GM19395 (cell line): ENCODE results near the gene ZNF503.

ENCODE experiments used
- ATAC-seq: cut with Tn5 transposase; IDR thresholded peaks from one replicate; pipeline ENCODE4 v1.9.1; 2021; ENCODE audit warnings: mild to moderate bottlenecking, moderate library complexity; ENCODE audit not compliant: unreplicated experiment

Gene ZNF503, protein sequence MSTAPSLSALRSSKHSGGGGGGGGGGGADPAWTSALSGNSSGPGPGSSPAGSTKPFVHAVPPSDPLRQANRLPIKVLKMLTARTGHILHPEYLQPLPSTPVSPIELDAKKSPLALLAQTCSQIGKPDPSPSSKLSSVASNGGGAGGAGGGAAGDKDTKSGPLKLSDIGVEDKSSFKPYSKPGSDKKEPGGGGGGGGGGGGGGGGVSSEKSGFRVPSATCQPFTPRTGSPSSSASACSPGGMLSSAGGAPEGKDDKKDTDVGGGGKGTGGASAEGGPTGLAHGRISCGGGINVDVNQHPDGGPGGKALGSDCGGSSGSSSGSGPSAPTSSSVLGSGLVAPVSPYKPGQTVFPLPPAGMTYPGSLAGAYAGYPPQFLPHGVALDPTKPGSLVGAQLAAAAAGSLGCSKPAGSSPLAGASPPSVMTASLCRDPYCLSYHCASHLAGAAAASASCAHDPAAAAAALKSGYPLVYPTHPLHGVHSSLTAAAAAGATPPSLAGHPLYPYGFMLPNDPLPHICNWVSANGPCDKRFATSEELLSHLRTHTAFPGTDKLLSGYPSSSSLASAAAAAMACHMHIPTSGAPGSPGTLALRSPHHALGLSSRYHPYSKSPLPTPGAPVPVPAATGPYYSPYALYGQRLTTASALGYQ

DNA sequence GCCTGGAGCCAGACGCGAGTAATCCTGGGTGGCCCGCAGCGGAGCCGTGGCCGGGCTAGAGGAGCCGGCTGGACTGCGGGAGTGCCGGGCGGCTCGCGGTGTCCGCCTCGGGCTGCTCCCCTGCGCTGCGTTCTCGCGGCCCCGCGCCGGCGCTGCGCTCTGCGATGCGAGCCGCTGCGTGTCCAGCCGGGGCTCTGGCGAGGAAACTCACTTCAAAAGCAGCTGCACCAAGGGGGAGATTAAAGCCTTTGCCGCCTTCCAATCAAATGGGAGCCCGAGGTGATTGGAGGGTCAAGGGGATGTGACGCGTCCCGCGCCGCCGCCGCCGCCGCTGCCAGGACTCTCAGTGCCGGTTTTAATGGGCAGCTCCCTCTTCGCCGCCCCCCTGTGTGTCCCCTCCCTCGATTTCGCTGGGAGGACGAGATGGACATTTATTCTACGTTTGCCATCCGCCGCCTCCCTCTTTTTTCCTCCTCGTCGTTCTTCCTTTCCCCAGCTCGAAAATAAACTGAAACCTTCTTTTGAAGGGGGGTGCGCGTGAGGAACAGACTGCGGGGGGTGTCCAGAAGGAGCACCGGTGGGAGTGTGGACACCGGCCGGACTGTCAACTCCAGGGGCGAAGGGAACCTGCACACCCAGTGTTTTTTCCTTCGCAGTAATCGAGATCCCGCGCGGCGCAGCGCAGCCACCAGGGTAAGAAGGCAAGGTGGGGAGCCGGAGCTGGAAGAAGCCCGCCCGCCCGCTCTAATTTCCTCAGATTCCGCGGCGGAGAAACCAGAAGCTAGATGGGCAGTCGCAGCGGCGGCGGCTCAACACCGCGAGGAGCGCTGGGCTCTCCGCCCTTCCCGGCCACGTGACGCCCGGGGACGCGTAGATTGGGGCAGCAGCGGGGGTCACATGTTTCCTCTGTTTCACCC, at the start of gene ZNF503:
ZNF503 (minus strand) TSS at position 196 of the 917 bp plus-strand sequence. CDS start 345 bp downstream, outside the sequence.
- ATAC-seq: peak; percentile 59

DNA sequence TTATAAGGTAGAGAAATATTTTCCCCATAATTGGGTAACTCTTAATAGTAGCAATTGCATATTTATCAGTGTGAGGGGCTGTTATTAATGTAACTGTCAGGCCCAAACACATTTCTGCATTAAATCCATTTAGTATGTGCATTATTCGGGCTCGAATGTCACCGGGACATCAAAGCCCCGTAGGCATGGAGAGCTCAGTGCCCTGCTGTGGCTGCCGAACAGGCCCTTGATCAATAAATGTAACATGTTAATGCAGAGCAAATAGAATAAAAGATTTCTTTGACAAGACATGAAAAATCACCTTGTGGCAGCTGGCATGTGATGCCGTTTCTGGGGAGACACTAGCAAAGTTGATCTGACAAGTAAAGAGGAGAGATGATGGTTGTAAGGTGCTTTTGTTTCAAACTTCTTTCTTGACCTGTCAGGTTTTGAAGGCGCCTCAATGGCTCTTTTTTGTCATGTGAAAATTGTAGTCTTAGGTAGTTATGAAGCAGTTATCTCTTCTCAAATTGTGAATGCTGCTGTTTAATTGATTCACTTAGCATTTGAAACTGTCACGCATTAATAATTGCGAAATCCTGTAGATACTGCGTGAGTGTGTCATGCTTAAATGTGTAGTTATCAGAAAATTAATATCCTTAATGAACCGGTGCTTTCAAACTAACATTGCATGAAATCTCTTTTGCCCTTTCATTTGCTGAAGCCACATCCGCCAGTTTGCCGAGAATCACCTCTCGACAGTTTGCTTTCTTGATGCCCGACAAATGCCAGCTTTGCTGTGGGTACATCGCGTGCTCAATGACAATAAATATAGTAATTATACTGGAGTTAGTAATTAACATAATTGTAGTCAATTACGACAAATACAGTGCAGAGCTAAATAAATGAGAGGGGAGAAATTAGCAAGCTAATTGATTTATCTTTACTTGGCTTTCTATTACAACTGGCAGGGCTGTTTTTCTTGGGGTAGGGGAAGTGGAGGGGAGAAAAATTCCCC, 49.4 kb upstream of the ZNF503 start:
- ATAC-seq: no peak

DNA sequence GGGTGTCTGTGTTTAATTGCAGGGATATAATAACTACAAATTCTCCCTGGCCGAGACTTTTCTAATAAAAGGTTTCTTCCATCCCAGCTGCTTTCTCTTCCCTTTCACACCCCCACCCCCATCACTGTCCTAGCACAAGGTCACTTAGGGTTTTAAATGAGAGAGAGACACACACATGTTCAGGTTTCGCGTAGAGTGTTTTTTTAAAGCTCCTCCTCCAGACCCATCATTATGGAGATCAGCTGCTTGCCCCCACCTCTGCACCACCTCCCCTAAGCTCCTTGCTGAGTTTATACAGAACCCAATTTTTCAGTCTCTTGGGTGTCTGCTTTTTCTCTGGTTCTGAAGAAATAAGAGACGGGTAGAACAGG, 48.5 kb upstream of the ZNF503 start:
- ATAC-seq: no peak

DNA sequence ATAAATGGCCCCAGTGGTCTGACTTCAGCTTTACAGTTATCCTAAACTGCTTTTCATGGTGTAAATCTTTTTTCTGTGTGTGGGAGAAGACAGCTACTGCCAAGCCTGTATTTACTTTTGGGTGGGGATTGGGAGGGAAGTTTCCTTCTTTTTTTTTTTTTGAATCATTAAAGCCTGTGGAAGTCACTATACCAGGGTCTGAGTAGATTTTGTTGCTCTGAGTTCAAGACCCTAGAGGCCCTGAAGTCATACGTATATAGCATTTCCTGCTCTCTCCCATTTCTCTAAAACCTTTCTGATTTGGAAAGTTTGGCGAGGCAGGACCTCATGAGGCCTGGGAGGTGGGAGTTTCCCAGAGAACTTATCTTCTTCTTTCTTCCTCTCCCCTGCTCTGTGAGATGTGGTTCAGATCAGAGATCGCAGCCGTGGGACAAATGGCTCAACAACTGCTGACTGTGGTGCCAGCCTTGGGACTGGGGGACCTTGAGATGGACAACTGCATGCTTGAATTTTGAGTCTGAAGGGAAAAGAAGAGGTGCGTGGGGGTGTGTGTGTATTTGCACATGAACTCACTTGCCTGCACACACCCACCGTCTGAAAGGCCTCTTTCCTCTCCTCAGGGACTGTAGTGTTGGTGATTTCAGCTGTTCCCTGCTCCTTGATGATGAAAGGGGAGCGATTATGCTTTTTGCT, 48.0 kb upstream of the ZNF503 start:
- no peak for ATAC-seq

DNA sequence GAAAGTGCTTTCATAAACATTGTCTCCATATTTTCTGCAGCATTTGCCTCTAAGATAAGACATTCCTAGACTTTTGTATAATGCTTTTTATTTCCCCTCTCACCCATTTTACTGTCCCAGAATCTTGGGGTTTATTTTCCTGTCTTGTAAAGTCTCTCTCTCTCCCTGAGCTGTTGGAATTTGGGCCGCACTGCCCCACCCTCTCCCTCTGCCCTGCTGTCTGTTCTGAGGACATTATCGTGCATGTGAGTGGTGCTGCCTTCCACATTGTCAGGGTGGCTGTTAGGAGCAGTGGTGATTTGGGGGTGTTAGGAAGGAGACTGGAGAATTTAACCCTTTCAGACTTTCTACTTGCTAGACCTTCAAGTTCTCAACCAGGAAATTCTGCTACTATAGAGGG, 46.6 kb upstream of the ZNF503 start:
- ATAC-seq: no peak

DNA sequence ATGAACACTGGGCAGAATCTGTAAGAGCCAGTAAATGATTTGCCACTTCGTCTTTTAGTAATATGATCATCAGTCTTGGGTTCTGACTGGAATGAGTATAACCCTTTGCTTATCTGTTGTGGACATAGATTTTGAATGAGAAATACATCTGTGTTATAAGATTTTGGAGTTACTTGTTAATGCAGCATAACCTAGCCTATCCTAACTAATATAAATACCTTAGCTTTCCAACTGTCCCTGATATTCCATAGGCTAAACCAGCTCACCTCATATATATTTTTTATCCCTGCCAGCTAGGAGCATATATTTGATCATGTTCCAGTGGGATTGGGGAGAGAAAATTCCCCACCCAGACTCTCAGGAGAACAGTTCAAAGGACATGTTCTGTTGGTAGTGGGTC, 44.9 kb upstream of the ZNF503 start:
- ATAC-seq: no peak

DNA sequence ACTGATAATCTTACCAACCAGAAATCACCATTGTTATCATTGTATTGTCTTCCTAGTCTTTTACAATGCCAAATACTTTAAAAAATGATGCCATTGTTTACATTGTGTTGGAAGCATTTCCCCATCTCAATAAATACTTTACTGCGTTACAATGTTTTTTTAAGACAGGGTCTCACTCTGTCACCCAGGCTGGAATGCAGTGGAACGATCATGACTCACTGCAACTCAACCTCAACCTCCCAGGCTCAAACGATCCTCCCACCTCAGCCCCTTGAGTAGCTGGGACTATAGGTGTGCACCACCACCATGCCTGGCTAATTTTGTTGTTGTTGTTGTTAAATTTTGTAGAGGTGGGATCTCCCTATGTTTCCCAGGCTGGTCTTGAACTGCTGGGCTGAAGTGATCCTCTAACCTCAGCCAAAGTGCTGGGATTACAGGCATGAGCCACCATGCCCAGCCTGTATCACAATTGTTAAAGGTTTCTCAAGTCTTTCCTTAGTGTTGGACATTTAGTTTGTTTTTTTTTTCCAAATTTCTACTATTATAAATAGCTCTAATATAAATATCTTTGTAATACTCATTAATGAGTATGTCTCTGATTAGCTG, 43.3 kb upstream of the ZNF503 start:
- no peak for ATAC-seq

DNA sequence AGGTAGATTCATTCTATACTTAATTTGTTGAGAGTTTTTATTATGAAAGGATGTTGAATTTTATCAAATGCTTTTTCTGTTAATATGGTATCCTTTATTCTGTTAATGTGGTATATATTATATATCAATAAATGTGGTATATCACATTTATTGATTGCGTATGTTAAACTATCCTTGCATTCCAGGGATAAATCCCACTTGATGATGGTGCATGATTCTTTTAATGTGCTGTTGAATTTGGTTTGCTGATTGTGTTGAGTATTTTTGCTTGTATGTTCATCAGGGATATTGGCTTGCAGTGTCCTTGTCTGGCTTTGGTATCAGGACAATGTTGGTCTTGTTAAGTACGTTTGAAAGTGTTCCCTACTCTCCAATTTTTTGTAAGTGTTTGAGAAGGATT, 41.8 kb upstream of the ZNF503 start:
- no peak for ATAC-seq

DNA sequence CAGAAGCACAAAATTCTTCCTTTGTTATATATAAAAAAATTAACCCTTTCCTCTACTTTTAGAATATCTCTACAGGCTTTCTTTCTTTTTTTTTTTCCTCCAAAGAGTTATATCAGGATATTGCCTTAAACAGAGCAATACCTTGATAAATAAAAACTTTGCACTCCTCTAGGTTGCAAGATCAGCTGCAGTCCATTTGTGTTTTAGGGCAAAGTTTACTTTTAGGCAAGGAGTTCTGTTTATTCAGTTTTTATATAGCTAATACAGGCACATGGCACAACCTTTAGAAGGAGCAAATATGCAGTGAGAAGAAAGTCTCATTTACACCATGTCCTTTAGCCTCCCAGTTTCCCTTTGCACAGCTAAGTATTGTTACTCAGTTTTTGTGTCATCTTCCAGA, 40.1 kb upstream of the ZNF503 start:
- ATAC-seq: no peak

DNA sequence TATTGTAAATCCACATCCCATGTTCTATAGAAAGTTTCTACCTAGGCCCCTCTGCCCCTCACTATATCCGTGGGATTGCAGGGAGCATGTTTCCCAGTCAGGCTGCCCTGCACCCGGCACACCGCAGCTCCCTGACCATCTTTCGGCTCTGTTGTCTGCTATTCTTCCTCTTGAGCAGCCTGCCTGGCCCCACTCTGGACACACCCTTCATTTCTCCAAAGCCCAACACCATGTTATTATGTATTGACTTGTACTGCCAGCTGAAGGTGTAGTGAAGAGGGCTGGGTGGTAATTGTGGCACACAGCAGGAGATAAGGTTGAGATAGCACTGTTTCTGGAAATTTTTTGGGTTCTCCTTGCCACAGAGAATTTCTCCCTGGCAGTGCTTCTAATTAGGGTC, 39.6 kb upstream of the ZNF503 start:
- ATAC-seq: no peak

DNA sequence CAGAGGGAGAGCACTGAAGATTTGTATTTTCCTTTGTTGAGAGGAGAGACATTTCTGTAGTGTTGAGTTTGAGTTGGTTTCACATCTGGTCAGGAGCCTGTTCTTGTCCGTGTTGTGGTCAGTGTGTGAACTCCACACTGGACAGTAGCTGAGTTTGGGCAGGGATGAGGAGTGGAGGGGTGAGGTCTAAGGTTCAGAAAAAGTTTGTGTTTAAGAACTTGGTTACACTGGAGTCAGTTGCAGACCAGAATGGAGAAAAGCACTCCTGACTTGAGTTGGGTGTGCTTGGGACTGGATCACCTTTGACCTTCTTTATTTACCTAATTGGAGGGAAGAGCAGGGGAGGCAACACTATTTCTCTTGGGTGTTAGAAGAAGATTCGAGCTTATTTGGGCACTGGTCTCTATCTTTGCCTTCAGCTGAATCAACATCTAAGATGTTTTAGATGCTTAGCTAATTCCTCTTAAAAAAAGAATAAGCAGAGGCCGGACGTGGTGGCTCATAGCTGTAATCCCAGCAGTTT, 38.8 kb upstream of the ZNF503 start:
- no peak for ATAC-seq

DNA sequence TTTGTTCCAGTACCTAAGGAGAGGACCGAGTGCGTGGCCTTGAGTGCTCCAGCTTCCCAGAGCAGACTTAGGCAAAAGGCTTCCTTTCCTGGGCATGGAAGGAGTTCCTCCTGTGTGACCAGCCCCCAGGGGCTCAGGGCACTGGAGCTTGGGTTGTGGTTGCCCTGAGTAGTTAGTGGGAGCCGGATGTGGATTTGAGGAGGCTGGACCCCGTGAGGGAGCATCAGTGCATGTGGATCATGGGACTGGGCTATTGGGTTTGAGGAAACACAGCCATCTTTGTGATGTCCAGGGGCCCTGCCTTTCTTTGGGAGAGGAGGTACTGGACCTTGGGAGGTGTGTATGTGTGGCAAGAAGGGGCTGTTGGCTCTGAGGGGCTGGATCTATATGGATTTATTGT, 38.2 kb upstream of the ZNF503 start:
- ATAC-seq: no peak

DNA sequence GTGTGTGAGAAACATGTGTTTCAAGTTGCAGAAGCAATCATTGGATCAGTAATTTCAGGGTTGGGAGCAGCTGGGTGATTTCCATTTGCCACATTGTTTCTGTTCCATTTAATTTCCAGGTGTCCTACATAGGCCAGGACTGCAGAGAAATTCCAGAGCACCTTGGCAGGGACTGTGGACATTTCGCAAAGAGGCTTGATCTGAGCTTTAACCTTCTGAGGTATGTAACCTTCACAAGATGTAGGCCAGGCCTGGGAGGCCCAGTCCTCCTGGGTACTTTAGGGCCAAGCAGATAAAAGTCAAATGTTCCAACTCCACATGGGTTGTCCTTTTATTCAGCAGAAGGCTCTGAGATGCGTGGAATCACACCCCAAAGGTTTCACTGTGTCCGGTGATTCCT, 36.7 kb upstream of the ZNF503 start:
- ATAC-seq: no peak

DNA sequence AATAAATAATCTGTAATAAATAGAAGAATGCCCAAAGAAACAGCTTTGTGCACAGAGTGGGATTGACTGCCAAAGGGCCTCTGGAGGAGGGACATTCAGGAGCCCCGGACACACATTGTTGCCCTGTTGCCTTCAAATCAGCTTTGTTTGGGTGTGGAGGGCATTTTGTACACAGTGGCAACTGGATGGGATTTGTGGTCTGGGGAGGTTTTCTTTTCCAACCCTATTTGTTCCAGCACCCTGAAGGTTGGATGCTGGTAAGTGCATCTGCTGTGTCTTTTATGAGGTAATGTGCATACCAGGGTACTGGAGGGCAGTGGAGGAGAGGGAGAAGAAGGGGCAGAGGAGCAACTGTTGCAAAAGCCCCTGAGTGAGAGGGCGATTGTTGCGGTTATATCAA, 36.1 kb upstream of the ZNF503 start:
- no peak for ATAC-seq

DNA sequence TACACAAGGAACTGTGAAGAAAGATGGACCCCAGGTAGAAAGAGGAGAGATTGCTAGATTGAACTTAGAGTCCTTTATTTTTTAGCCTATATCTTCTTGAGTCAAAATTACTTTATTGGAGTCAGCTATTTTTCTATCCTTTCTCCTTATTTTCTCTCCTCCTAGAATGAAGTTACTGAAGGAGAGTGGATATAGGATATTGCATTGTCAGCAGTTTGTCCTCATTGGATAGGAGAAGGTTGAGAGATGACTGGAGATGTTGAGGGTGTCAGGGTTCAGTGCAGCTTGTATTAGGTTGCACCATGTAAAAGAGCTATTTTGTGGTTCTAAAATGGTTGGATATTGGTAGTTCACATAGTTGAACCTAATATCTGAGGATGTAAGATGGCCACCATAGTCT, 35.3 kb upstream of the ZNF503 start:
- no peak for ATAC-seq

DNA sequence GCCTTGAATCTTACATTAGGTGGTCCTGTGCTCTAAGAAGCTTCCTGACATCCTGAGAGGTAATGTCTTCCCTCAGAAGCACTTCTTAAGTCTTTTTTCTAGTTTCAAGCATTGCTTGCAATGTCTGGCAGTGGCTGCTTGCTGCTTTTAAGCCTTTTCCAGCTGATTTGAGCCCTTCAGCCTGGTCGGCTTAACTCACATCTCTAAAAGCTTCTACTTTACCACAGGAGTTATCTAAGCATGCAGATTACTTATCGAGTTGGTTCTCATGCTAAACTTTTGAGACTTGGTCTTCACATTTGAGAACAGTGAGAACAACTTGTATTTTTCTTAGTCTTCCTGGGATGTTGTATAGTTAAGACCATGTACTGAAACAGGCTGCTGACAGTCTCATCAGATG, 33.7 kb upstream of the ZNF503 start:
- ATAC-seq: no peak

DNA sequence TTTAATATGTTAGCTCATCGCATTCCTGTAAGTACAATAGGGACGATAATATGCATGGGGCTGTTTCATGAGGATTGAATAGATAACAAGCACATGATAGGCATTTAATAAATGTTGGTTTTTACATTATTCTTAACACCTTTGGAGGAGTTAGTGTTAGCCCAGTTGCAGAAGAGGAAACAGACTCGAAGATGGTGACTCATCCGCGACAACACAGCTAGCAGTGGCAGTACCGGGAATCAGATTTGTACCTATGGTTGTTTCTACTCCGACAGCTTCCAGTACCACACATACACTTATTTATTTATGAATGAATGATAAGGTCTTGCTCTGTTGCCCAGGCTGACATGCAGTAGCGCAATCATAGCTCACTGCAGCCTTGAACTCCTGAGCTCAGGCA, 32.7 kb upstream of the ZNF503 start:
- ATAC-seq: no peak

DNA sequence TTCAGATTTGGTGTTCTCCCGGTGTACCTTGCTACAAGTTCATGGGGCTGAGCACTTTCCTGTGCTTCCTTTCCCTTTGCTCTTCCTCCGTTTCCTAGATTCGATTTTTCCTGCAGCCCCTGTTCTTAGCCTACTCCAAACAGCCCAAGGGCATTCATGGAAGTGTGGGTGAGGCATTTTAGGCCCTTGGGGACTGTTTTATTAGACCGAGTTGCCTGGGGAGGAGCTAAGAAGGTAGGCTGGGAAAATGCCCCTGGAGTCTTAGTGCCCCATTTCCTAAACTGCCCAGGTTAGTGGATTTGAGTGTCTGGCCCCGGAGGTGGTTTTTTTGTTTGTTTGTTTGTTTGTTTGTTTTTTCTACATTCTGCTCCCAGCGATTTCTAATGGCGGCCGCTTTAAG, 31.7 kb upstream of the ZNF503 start:
- ATAC-seq: no peak

DNA sequence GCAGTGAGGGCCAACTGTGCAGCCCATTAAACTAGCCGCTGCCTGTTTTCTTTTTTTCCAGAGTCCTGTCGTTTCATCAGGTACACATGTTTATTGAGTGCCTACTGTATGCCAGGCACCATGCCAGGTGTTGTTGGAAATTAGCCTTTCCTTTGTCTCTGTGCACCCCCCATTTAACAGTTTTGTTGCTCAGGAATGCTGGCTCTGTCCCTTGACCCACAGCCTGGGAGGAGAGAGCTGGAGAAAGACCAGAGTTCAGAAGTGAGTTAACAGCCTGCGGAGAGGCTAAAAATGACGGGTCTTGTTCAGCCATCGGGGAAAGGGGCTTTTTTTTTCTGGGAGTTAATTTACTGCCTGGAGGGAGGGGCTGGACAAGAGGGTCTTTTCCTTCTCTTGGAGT, 31.2 kb upstream of the ZNF503 start:
- no peak for ATAC-seq
